Panc1 (cell line): ENCODE measurements around the gene TNPO1. TPM values are rescaled to one million over a fixed set of nuclear protein-coding genes. Genes with fewer than 3 reads are reported as not detected.

Experiments
- ATAC-seq: fragments of 200-7000 bp; cut with Tn5 transposase; 2 replicates; pipeline ENCODE4 v1.9.1; 2020; ENCODE audit warnings: mild to moderate bottlenecking, moderate library complexity
- BruUV-seq: library from RNA; stranded (reverse); fragments of 400-500 nt; replicated peaks from 2 replicates; lab custom pipeline; 2021; lab: Mats Ljungman, UMichigan
- CTCF ChIA-PET: fragments of 300-600 bp; sonication (Branson Sonifier 250); formaldehyde crosslinking; loops from one replicate; lab custom pipeline; 2022; ENCODE audit warnings: antibody characterized with exemption; lab: Charles Lee
- POLR2A ChIA-PET: fragments of 300-600 bp; sonication (Branson Sonifier 250); formaldehyde crosslinking; loops from one replicate; lab custom pipeline; 2022; ENCODE audit warnings: antibody characterized with exemption; lab: Charles Lee
- DNase-seq: peaks from one replicate; pipeline ENCODE4 v3.0.0-alpha.2; 2010; ENCODE audit warnings: low read depth, low spot score
- H3K27ac ChIP-seq: 2 replicates; pipeline ENCODE4 v1.5.1; 2011; ENCODE audit warnings: mild to moderate bottlenecking, low read length, inconsistent platforms
- H3K27me3 ChIP-seq: fragments of 200-500 bp; sonication (Bioruptor generic); 2 replicates; pipeline ENCODE4 v1.6.0; 2014; ENCODE audit warnings: low read length, inconsistent platforms; ENCODE audit not compliant: control insufficient read depth, insufficient read depth
- H3K36me3 ChIP-seq: fragments of 200-500 bp; sonication (Bioruptor generic); 2 replicates; pipeline ENCODE4 v1.5.1; 2014; ENCODE audit warnings: inconsistent platforms, mild to moderate bottlenecking, low read length, moderate library complexity; ENCODE audit not compliant: control insufficient read depth, insufficient read depth
- H3K4me1 ChIP-seq: 2 replicates; pipeline ENCODE4 v1.5.1; 2011; ENCODE audit warnings: inconsistent platforms, mild to moderate bottlenecking, low read length, moderate library complexity; ENCODE audit not compliant: control insufficient read depth, insufficient read depth
- H3K4me3 ChIP-seq, 2 experiments: 2 replicates each; pipeline ENCODE4 v1.5.1; 2011 to 2012; ENCODE audit warnings: low read depth in 2 of 2, low read length in 2 of 2, mild to moderate bottlenecking in 2 of 2, inconsistent platforms in 1 of 2, moderate library complexity in 1 of 2
- H3K9me3 ChIP-seq: fragments of 200-500 bp; sonication (Bioruptor generic); 2 replicates; pipeline ENCODE4 v1.5.1; 2014; ENCODE audit warnings: low read depth, mild to moderate bottlenecking, inconsistent platforms, low read length, moderate library complexity; ENCODE audit not compliant: control insufficient read depth, insufficient read depth
- POLR2AphosphoS5 ChIP-seq: IDR thresholded peaks from 2 replicates; pipeline ENCODE4 v1.6.1; 2012; ENCODE audit warnings: mild to moderate bottlenecking, low read depth, low read length, moderate library complexity
- SIN3A ChIP-seq: IDR thresholded peaks from 2 replicates; pipeline ENCODE4 v1.6.1; 2012; ENCODE audit warnings: low read depth, mild to moderate bottlenecking, low read length, moderate library complexity, borderline replicate concordance; ENCODE audit not compliant: insufficient read depth
- TCF7L2 ChIP-seq: IDR thresholded peaks from 2 replicates; pipeline ENCODE4 v1.6.1; 2011; ENCODE audit warnings: mild to moderate bottlenecking, low read depth, low read length, inconsistent platforms
- in situ Hi-C: cut with HindIII; loops from 2 replicates; pipeline ENCODE4 v1.10.0; 2016; ENCODE audit warnings: low sequenced_read_pairs, low pct_unique_long_range_greater_than_20kb
- intact Hi-C: fragments of 100-400 bp; cut with micrococcal nuclease; formaldehyde crosslinking; loops from one replicate; pipeline ENCODE4 v1.10.0; 2022; ENCODE audit not compliant: unreplicated experiment
- total RNA-seq: library from RNA; stranded (reverse); gene quantifications from one replicate; pipeline ENCODE4 v1.2.1, GENCODE V29; 2021; ENCODE audit not compliant: unreplicated experiment
- TF ChIP-seq, protein P1 (sequence below), 2 experiments: IDR thresholded peaks; 2 replicates each; pipeline ENCODE4 v1.6.1; 2011 to 2012; ENCODE audit warnings: low read depth in 2 of 2, control low read depth in 1 of 2, low read length in 1 of 2, mild to moderate bottlenecking in 1 of 2, moderate library complexity in 1 of 2; ENCODE audit not compliant: insufficient read depth in 1 of 2
- TF ChIP-seq, protein P2 (sequence below): fragments of 450-650 bp; IDR thresholded peaks from 2 replicates; pipeline ENCODE4 v1.5.1; 2017; ENCODE audit warnings: mild to moderate bottlenecking

Gene TNPO1
- total RNA-seq, 1 experiment from 2014 or later: 169 TPM

DNA sequence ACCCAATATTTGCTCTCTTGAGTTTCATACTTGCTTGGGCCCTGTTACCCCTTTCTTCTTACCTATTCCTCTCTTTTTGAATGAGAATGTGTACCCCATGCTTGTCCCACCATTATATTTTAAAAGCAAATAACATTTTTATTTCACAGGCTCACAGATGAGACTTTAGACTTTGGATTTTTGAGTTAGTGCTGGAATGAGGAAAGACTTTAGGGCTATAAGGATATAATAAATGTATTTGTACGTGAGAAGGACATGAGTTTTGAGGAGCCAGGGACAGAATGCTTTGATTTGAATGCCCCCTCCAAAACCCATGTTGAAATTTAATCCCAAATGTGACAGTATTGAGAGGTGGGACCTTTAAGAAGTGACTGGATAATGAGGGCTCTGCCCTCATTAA, 33.1 kb upstream of the TNPO1 start:
- Histone ChIP-seq H3K27ac (no peak overlapping the region), H3K9me3 (peaks cover 3% of the 10 kb centered on the region; the same call in 1 of the 2 replicates), H3K27me3 (no peaks in the 10 kb centered on the region), H3K4me1 (no peaks in the 10 kb centered on the region), H3K4me3 (no peak overlapping the region), H3K36me3 (no peaks in the 10 kb centered on the region)
- in situ Hi-C loops: no loop called here
- no TSS peak for BruUV-seq
- DNase-seq (no peak), ATAC-seq (no peak)
- TF ChIP-seq TCF7L2 (no peak), POLR2AphosphoS5 (no peak), SIN3A (no peak)
- TF ChIP-seq, protein P1, sequence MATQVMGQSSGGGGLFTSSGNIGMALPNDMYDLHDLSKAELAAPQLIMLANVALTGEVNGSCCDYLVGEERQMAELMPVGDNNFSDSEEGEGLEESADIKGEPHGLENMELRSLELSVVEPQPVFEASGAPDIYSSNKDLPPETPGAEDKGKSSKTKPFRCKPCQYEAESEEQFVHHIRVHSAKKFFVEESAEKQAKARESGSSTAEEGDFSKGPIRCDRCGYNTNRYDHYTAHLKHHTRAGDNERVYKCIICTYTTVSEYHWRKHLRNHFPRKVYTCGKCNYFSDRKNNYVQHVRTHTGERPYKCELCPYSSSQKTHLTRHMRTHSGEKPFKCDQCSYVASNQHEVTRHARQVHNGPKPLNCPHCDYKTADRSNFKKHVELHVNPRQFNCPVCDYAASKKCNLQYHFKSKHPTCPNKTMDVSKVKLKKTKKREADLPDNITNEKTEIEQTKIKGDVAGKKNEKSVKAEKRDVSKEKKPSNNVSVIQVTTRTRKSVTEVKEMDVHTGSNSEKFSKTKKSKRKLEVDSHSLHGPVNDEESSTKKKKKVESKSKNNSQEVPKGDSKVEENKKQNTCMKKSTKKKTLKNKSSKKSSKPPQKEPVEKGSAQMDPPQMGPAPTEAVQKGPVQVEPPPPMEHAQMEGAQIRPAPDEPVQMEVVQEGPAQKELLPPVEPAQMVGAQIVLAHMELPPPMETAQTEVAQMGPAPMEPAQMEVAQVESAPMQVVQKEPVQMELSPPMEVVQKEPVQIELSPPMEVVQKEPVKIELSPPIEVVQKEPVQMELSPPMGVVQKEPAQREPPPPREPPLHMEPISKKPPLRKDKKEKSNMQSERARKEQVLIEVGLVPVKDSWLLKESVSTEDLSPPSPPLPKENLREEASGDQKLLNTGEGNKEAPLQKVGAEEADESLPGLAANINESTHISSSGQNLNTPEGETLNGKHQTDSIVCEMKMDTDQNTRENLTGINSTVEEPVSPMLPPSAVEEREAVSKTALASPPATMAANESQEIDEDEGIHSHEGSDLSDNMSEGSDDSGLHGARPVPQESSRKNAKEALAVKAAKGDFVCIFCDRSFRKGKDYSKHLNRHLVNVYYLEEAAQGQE (IDR thresholded peaks at IDR 0.05; ENCODE audit: insufficient read depth in 1 of 2, low read depth in 2 of 2, low read length in 1 of 2): no peak
- TF ChIP-seq, protein P2, sequence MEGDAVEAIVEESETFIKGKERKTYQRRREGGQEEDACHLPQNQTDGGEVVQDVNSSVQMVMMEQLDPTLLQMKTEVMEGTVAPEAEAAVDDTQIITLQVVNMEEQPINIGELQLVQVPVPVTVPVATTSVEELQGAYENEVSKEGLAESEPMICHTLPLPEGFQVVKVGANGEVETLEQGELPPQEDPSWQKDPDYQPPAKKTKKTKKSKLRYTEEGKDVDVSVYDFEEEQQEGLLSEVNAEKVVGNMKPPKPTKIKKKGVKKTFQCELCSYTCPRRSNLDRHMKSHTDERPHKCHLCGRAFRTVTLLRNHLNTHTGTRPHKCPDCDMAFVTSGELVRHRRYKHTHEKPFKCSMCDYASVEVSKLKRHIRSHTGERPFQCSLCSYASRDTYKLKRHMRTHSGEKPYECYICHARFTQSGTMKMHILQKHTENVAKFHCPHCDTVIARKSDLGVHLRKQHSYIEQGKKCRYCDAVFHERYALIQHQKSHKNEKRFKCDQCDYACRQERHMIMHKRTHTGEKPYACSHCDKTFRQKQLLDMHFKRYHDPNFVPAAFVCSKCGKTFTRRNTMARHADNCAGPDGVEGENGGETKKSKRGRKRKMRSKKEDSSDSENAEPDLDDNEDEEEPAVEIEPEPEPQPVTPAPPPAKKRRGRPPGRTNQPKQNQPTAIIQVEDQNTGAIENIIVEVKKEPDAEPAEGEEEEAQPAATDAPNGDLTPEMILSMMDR: no peak
- ChIA-PET POLR2A (no interaction called here), CTCF (interaction anchor here (0.6 kb wide), 1 partner anchor 389 kb away, joined by 3 read pairs; no protein-coding TSS in a partner anchor)
- intact Hi-C loops: no loop called here

DNA sequence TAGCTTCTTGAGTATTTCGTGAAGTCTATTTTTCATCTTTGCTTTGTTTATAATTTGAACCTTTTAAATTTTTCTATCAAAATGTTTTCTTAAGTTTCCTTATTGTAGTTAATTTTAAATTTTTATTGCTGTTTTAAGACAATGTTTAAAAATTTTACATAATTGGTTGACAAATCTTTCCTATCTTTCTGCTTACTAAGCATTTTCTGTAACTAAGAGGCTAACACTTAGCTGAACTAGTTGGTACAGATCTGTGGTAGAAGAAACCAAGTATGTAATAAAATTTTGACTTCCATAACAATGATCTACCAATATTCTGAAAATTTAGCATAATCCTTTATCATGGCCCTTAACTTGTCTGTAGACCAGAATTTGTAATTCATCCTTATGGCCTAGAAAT, 32.3 kb upstream of the TNPO1 start:
- intact Hi-C loops (no loop called here), in situ Hi-C loops (no loop called here)
- no peak for DNase-seq
- Histone ChIP-seq H3K4me1 (no peaks in the 10 kb centered on the region), H3K27ac (no peak overlapping the region), H3K36me3 (no peaks in the 10 kb centered on the region), H3K27me3 (no peaks in the 10 kb centered on the region), H3K9me3 (peaks cover 3% of the 10 kb centered on the region; the same call in 1 of the 2 replicates), H3K4me3 (no peak overlapping the region)
- CTCF ChIA-PET: no interaction called here
- POLR2A ChIA-PET: no interaction called here
- BruUV-seq: no TSS peak
- TF ChIP-seq POLR2AphosphoS5 (no peak), SIN3A (no peak), TCF7L2 (no peak)
- TF ChIP-seq, protein P2: no peak
- TF ChIP-seq, protein P1 (IDR thresholded peaks at IDR 0.05; ENCODE audit: insufficient read depth in 1 of 2, low read depth in 2 of 2, low read length in 1 of 2): no peak
- no peak for ATAC-seq
